ENCODE data around the gene C5orf63.

Gene C5orf63

DNA sequence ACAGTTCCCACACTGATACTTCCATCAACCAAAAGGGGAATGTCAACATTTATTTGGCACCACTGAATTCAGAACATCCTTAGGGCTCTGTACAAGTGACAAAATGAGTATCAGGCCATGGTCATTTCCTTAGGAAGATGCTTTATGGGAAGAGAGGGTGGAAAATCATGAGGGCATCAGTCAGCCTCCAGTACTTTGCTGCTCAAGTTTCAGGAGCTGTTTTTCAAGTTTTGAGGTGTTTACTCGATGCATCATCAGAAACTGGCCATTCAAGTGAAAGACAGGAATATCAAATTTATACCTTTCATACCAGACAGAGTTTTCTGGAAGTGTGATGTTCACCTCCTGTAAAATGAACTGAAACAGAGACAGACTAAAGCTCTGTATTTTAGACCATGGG lies 21.7 kb downstream of the C5orf63 start:
- CTCF ChIA-PET = no interaction called here
- no peak for DNase-seq (ENCODE audit: extremely low spot score)
- TF ChIP-seq NFRKB (IDR thresholded peaks at IDR 0.05) (no peak), TARDBP (IDR thresholded peaks at IDR 0.05) (no peak), FOXM1 (IDR thresholded peaks at IDR 0.05; ENCODE audit: borderline replicate concordance) (no peak)
- POLR2A ChIA-PET = no interaction called here

DNA sequence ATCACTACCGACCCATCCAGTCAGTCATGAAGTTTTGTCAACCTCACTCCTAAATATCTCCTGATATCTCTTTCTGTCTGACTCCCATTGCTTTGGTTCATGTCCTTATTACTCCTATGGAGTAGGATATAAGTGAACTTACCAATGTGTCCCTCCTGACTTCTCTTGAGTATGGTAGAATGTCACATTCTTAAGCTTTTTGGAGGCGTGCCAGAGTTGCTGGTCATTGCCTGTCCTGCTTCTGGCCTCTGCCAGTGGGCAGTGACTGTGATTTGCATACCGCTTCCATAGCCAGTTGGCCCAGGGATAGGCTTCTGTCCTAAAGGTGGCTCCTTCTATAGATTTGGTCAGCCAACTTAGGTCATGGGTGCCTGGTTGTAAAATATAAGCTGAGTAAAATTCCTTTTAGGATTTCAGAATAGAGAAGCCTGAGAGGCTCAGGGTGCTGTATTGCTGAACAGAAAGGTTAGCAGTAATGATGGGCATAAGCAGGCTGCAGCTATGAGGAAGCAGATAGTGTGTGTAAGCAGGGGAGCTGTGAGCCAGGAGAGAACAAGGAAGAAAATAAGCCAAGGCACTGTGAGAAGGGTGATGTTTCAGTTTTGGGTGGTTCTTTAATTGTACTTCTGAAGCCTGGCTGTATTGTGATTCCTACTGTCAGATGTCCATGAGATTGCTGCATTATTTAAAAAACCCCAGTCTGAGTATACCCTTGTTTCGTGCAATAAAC lies 26.8 kb downstream of the C5orf63 start:
- DNase-seq (ENCODE audit: extremely low spot score) = no peak
- ChIA-PET CTCF (interaction anchor here (0.8 kb wide), 1 partner anchor 12 kb away, joined by 4 read pairs; no protein-coding TSS in a partner anchor), POLR2A (no interaction called here)
- TF ChIP-seq FOXM1 (IDR thresholded peaks at IDR 0.05; ENCODE audit: borderline replicate concordance) (no peak), FOXA1 (IDR thresholded peaks at IDR 0.05) (no peak), SP1 (IDR thresholded peaks at IDR 0.05) (no peak), ZNF384 (IDR thresholded peaks at IDR 0.05) (no peak), NFRKB (IDR thresholded peaks at IDR 0.05) (no peak), ELF4 (IDR thresholded peaks at IDR 0.05) (no peak), L3MBTL2 (conservative IDR thresholded peaks at IDR 0.05) (no peak), TARDBP (IDR thresholded peaks at IDR 0.05) (no peak)

DNA sequence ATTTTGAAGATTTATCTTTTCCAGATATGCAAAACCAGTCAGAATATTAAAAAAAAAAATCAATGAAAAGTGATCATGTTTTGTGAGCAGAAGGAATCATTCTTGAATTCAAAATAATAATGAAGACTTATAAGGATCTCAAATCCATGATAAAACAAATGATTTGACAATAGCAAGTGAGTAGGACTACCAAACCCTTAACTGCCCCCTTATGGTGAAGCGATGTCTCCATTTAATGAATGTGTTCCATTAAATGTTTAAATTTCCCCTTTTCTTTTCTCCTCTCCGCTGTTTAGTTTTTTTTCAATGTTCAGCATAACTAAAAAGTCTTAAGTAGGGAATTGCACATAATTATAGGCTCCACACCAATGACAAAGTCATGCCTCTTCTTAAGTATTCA lies 30.7 kb downstream of the C5orf63 start:
- ChIA-PET CTCF (no interaction called here), POLR2A (no interaction called here)
- TF ChIP-seq ZNF384 (IDR thresholded peaks at IDR 0.05) (no peak), HDGF (IDR thresholded peaks at IDR 0.05; ENCODE audit: borderline replicate concordance) (no peak), SP1 (IDR thresholded peaks at IDR 0.05) (no peak), PKNOX1 (IDR thresholded peaks at IDR 0.05) (no peak), FOXM1 (IDR thresholded peaks at IDR 0.05; ENCODE audit: borderline replicate concordance) (no peak), CTBP1 (IDR thresholded peaks at IDR 0.05; ENCODE audit: borderline replicate concordance) (no peak), LEF1 (IDR thresholded peaks at IDR 0.05; ENCODE audit: borderline replicate concordance) (no peak), FOXA1 (IDR thresholded peaks at IDR 0.05) (no peak), BHLHE40 (IDR thresholded peaks at IDR 0.05; ENCODE audit: borderline replicate concordance) (no peak), L3MBTL2 (conservative IDR thresholded peaks at IDR 0.05) (no peak), ARNT (IDR thresholded peaks at IDR 0.05) (no peak)
- no peak for DNase-seq (ENCODE audit: extremely low spot score)

DNA sequence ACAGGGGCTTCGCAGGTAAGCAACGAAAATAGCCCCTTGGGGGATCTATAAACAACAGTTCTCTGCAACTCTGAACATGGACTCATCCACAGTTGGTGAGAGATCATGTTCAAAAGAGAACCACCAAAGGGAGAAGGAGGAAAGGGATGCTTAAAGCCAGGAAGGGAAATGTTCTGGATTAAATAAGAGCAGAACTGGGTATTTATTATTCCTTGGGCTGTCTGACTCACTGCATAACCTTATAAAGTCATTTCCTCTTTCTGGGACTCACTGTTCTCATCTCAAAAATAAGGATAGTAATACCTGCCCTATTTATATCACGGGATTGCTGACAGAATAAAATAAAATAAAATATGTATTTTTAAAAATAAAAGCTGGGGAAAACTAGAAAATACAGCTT lies 31.7 kb downstream of the C5orf63 start:
- DNase-seq (ENCODE audit: extremely low spot score) = no peak
- TF ChIP-seq ZNF384 (IDR thresholded peaks at IDR 0.05) (no peak), LEF1 (IDR thresholded peaks at IDR 0.05; ENCODE audit: borderline replicate concordance) (no peak), FOXK2 (IDR thresholded peaks at IDR 0.05) (no peak), L3MBTL2 (conservative IDR thresholded peaks at IDR 0.05) (no peak), FOXA1 (IDR thresholded peaks at IDR 0.05) (no peak)
- ChIA-PET POLR2A (interaction anchor here (2.6 kb wide), 1 partner anchor 10 kb away, joined by 12 read pairs; the partner anchor contains the start of gene MARCHF3), CTCF (interaction anchor here (1.2 kb wide), 1 partner anchor 10 kb away, joined by 3 read pairs; no protein-coding TSS in a partner anchor)

GRCh38 chr5:127040796-127041520 lies 32.3 kb downstream of the C5orf63 start:
- ChIA-PET POLR2A (interaction anchor here (2.6 kb wide), 1 partner anchor 10 kb away, joined by 12 read pairs; the partner anchor contains the start of gene MARCHF3), CTCF (interaction anchor here (1.2 kb wide), 1 partner anchor 10 kb away, joined by 3 read pairs; no protein-coding TSS in a partner anchor)
- no peak for DNase-seq (ENCODE audit: extremely low spot score)
- TF ChIP-seq FOXA1 (IDR thresholded peaks at IDR 0.05) (no peak), ELF4 (IDR thresholded peaks at IDR 0.05) (no peak), CTBP1 (IDR thresholded peaks at IDR 0.05; ENCODE audit: borderline replicate concordance) (no peak), FOXK2 (IDR thresholded peaks at IDR 0.05) (no peak), ARNT (IDR thresholded peaks at IDR 0.05) (no peak), SP1 (IDR thresholded peaks at IDR 0.05) (no peak), L3MBTL2 (conservative IDR thresholded peaks at IDR 0.05) (no peak)

- ChIA-PET POLR2A (no interaction called here), CTCF (no interaction called here)
- DNase-seq (ENCODE audit: extremely low spot score) = no peak
- TF ChIP-seq CTBP1 (IDR thresholded peaks at IDR 0.05; ENCODE audit: borderline replicate concordance) = no peak
- TF ChIP-seq L3MBTL2 (conservative IDR thresholded peaks at IDR 0.05) = no peak
- no peak for TF ChIP-seq NFRKB (IDR thresholded peaks at IDR 0.05)
- no peak for TF ChIP-seq PKNOX1 (IDR thresholded peaks at IDR 0.05)
- TF ChIP-seq ARNT (IDR thresholded peaks at IDR 0.05) = no peak
- no peak for TF ChIP-seq BHLHE40 (IDR thresholded peaks at IDR 0.05; ENCODE audit: borderline replicate concordance)
- no peak for TF ChIP-seq FOXK2 (IDR thresholded peaks at IDR 0.05)
- no peak for TF ChIP-seq SUZ12 (IDR thresholded peaks at IDR 0.05)
- TF ChIP-seq ELF4 (IDR thresholded peaks at IDR 0.05) = no peak
- no peak for TF ChIP-seq FOXM1 (IDR thresholded peaks at IDR 0.05; ENCODE audit: borderline replicate concordance)
- no peak for TF ChIP-seq HDGF (IDR thresholded peaks at IDR 0.05; ENCODE audit: borderline replicate concordance)
- TF ChIP-seq TARDBP (IDR thresholded peaks at IDR 0.05) = no peak
- no peak for TF ChIP-seq ZNF384 (IDR thresholded peaks at IDR 0.05)
- TF ChIP-seq FOXA1 (IDR thresholded peaks at IDR 0.05) = no peak
- TF ChIP-seq SP1 (IDR thresholded peaks at IDR 0.05) = no peak
- no peak for TF ChIP-seq LEF1 (IDR thresholded peaks at IDR 0.05; ENCODE audit: borderline replicate concordance)
Observed at GRCh38 chr5:127038550-127038949, 34.8 kb downstream of the C5orf63 start.

All from HEK293T (cell line).